MM.1S (cell line): ENCODE results near the gene TSPAN9.

Source experiments
- DNase-seq: peaks from one replicate; pipeline ENCODE4 v3.0.0-alpha.2; 2015
- H2AFZ ChIP-seq: fragments of 300-600 bp; sonication (generic); 2 replicates; pipeline ENCODE4 v1.6.0; 2016; ENCODE audit warnings: antibody characterized with exemption, low read length
- H3F3A ChIP-seq: fragments of 300-600 bp; sonication (generic); 2 replicates; pipeline ENCODE4 v1.6.1; 2016; ENCODE audit warnings: mild to moderate bottlenecking, antibody characterized with exemption, low read length, moderate library complexity, mixed read lengths; ENCODE audit not compliant: insufficient read depth
- H3K27ac ChIP-seq: fragments of 300-600 bp; sonication (generic); 2 replicates; pipeline ENCODE4 v1.5.1; 2016; ENCODE audit warnings: mild to moderate bottlenecking, low read length
- H3K27me3 ChIP-seq: fragments of 300-600 bp; sonication (generic); replicated peaks from 2 replicates; pipeline ENCODE4 v1.6.0; 2016; ENCODE audit warnings: low read length; ENCODE audit not compliant: insufficient read depth
- H3K36me3 ChIP-seq: fragments of 300-600 bp; sonication (generic); replicated peaks from 2 replicates; pipeline ENCODE4 v1.6.1; 2016; ENCODE audit warnings: mild to moderate bottlenecking, low read length, mixed read lengths; ENCODE audit not compliant: insufficient read depth
- H3K4me1 ChIP-seq: fragments of 300-600 bp; sonication (generic); 2 replicates; pipeline ENCODE4 v1.6.1; 2016; ENCODE audit warnings: low read length, mixed read lengths
- H3K4me2 ChIP-seq: fragments of 300-600 bp; sonication (generic); 2 replicates; pipeline ENCODE4 v1.6.0; 2016; ENCODE audit warnings: low read depth, low read length
- H3K4me3 ChIP-seq: fragments of 300-600 bp; sonication (generic); 2 replicates; pipeline ENCODE4 v1.5.1; 2016; ENCODE audit warnings: low read length, mixed read lengths
- H3K79me2 ChIP-seq: fragments of 300-600 bp; sonication (generic); 2 replicates; pipeline ENCODE4 v1.6.1; 2016; ENCODE audit warnings: mixed run types, low read length, mixed read lengths
- H3K9ac ChIP-seq: fragments of 300-600 bp; sonication (generic); 2 replicates; pipeline ENCODE4 v1.6.1; 2016; ENCODE audit warnings: low read length, mixed read lengths
- H3K9me2 ChIP-seq: fragments of 300-600 bp; sonication (generic); replicated peaks from 2 replicates; pipeline ENCODE4 v1.6.1; 2016; ENCODE audit warnings: mild to moderate bottlenecking, low read length, mixed read lengths; ENCODE audit not compliant: insufficient read depth
- H3K9me3 ChIP-seq: fragments of 300-600 bp; sonication (generic); replicated peaks from 2 replicates; pipeline ENCODE4 v1.6.1; 2016; ENCODE audit warnings: mild to moderate bottlenecking, low read length, mixed read lengths; ENCODE audit not compliant: insufficient read depth
- H4K20me1 ChIP-seq: fragments of 300-600 bp; sonication (generic); 2 replicates; pipeline ENCODE4 v1.6.1; 2016; ENCODE audit warnings: mild to moderate bottlenecking, low read length, moderate library complexity, mixed read lengths; ENCODE audit not compliant: insufficient read depth
- CTCF ChIP-seq: fragments of 300-600 bp; sonication (generic); IDR thresholded peaks from 2 replicates; pipeline ENCODE4 v1.5.1; 2016; ENCODE audit warnings: antibody characterized with exemption, low read length, mixed read lengths
- EZH2 ChIP-seq: fragments of 300-600 bp; sonication (generic); optimal IDR thresholded peaks from 2 replicates; pipeline ENCODE3; 2017; ENCODE audit warnings: low read depth, mild to moderate bottlenecking, antibody characterized with exemption, low read length, mixed read lengths
- EZH2phosphoT487 ChIP-seq: fragments of 300-600 bp; sonication (generic); IDR thresholded peaks from 2 replicates; pipeline ENCODE4 v1.6.1; 2018; ENCODE audit warnings: antibody characterized with exemption, low read length

Gene TSPAN9

GRCh38 chr12:3150931-3151835 is 74.0 kb downstream of the TSPAN9 start:
- Histone ChIP-seq H3K9me3 (no peaks in the 10 kb centered on the region), H3K4me3 (no peak overlapping the region), H2AFZ (no peak overlapping the region), H3K36me3 (no peaks in the 10 kb centered on the region), H3K4me1 (no peaks in the 10 kb centered on the region), H3K4me2 (no peak overlapping the region), H3K9me2 (no peaks in the 10 kb centered on the region), H3K79me2 (no peaks in the 10 kb centered on the region), H3K9ac (no peak overlapping the region), H4K20me1 (no peaks in the 10 kb centered on the region), H3K27ac (no peak overlapping the region), H3K27me3 (peaks cover 93% of the 10 kb centered on the region), H3F3A (no peaks in the 10 kb centered on the region)
- TF ChIP-seq EZH2phosphoT487 (no peak), CTCF (no peak), EZH2 (no peak)
- DNase-seq: no peak

GRCh38 chr12:3152011-3152511 is 74.9 kb downstream of the TSPAN9 start:
- Histone ChIP-seq H4K20me1 (no peaks in the 10 kb centered on the region), H2AFZ (no peak overlapping the region), H3K9me2 (no peaks in the 10 kb centered on the region), H3K27ac (no peak overlapping the region), H3K27me3 (peaks cover 86% of the 10 kb centered on the region), H3K36me3 (no peaks in the 10 kb centered on the region), H3K79me2 (no peaks in the 10 kb centered on the region), H3K9ac (no peak overlapping the region), H3K4me3 (no peak overlapping the region), H3K4me1 (no peaks in the 10 kb centered on the region), H3K9me3 (no peaks in the 10 kb centered on the region), H3F3A (no peaks in the 10 kb centered on the region), H3K4me2 (no peak overlapping the region)
- DNase-seq: no peak
- TF ChIP-seq EZH2 (no peak), EZH2phosphoT487 (no peak), CTCF (no peak)

GRCh38 chr12:3152892-3153291 is 75.7 kb downstream of the TSPAN9 start:
- DNase-seq: no peak

More at GRCh38 chr12:3152892-3153291, 75.7 kb downstream of the TSPAN9 start:
- H3K9me2 ChIP-seq: no peaks in the 10 kb centered on the region
- H2AFZ ChIP-seq: no peak overlapping the region
- H3K9ac ChIP-seq: no peak overlapping the region
- no peaks in the 10 kb centered on the region for H3F3A ChIP-seq
- H3K4me3 ChIP-seq: no peak overlapping the region
- no peak overlapping the region for H3K27ac ChIP-seq
- H3K79me2 ChIP-seq: no peaks in the 10 kb centered on the region
- H3K36me3 ChIP-seq: no peaks in the 10 kb centered on the region
- no peaks in the 10 kb centered on the region for H4K20me1 ChIP-seq
- no peaks in the 10 kb centered on the region for H3K9me3 ChIP-seq
- H3K4me1 ChIP-seq: no peaks in the 10 kb centered on the region
- no peak overlapping the region for H3K4me2 ChIP-seq
- H3K27me3 ChIP-seq: peaks cover 84% of the 10 kb centered on the region
- TF ChIP-seq EZH2 (no peak), CTCF (no peak), EZH2phosphoT487 (no peak)
